Measurements from ENCODE around the gene SIPA1. TPM values are rescaled to one million over a fixed set of nuclear protein-coding genes. Genes with fewer than 3 reads are reported as not detected.

SIPA1 gene
- total RNA-seq, 1 experiment from 2014 or later = 105 TPM

GRCh38 chr11:65623177-65623576 is 14.7 kb upstream of the SIPA1 start (continued):
- no peak for TF ChIP-seq SIN3A (IDR thresholded peaks at IDR 0.05; ENCODE audit: low read depth)

- BruUV-seq (replicated peaks) = no TSS peak
- ChIA-PET POLR2A (no interaction called here), RAD21 (ENCODE audit: low non-redundant PET in 1 of 2, low total read pairs in 2 of 2, uncharacterized antibody in 2 of 2, unreplicated experiment in 2 of 2) (no interaction called here), CTCF (interaction anchor here (0.6 kb wide), 1 partner anchor 23 kb away, joined by 3 read pairs; no protein-coding TSS in a partner anchor)
- H3K4me2 ChIP-seq (ENCODE audit: low read length) = no peak overlapping the region
- no peak for ATAC-seq
- no peak for DNase-seq (ENCODE audit: low read depth, low spot score)
- H3K9me3 ChIP-seq (ENCODE audit: control insufficient read depth in 1 of 2, insufficient read depth in 1 of 2, low read depth in 1 of 2, low read length in 2 of 2) = no peaks in the 10 kb centered on the region
- H3K9ac ChIP-seq (ENCODE audit: low read length) = no peak overlapping the region
- no peak overlapping the region for H3K4me3 ChIP-seq (replicated peaks in 1 of 2; ENCODE audit: low read depth in 1 of 2, low read length in 2 of 2)
- no peaks in the 10 kb centered on the region for H4K20me1 ChIP-seq (ENCODE audit: insufficient read depth)
- H3K36me3 ChIP-seq (ENCODE audit: control insufficient read depth in 1 of 2, insufficient read depth in 2 of 2, low read length in 2 of 2) = peaks cover 17 to 19% of the 10 kb centered on the region in 2 experiments; a peak in 3 of 4 replicates
- TF ChIP-seq, protein P1, sequence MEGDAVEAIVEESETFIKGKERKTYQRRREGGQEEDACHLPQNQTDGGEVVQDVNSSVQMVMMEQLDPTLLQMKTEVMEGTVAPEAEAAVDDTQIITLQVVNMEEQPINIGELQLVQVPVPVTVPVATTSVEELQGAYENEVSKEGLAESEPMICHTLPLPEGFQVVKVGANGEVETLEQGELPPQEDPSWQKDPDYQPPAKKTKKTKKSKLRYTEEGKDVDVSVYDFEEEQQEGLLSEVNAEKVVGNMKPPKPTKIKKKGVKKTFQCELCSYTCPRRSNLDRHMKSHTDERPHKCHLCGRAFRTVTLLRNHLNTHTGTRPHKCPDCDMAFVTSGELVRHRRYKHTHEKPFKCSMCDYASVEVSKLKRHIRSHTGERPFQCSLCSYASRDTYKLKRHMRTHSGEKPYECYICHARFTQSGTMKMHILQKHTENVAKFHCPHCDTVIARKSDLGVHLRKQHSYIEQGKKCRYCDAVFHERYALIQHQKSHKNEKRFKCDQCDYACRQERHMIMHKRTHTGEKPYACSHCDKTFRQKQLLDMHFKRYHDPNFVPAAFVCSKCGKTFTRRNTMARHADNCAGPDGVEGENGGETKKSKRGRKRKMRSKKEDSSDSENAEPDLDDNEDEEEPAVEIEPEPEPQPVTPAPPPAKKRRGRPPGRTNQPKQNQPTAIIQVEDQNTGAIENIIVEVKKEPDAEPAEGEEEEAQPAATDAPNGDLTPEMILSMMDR (IDR thresholded peaks at IDR 0.05 in 2 of 3, conservative IDR thresholded peaks at IDR 0.05 in 1 of 3; ENCODE audit: borderline replicate concordance in 1 of 3, insufficient read depth in 1 of 3, low read depth in 2 of 3, low read length in 2 of 3) = no peak
- TF ChIP-seq SP1 (IDR thresholded peaks at IDR 0.05; ENCODE audit: low read depth) (no peak), FOSL1 (IDR thresholded peaks at IDR 0.05; ENCODE audit: low read depth) (no peak), SIN3A (IDR thresholded peaks at IDR 0.05; ENCODE audit: low read depth) (no peak), POLR2A (IDR thresholded peaks at IDR 0.05; ENCODE audit: borderline replicate concordance, extremely low read depth, insufficient read depth, insufficient read length) (no peak), EZH2phosphoT487 (IDR thresholded peaks at IDR 0.05; ENCODE audit: borderline replicate concordance) (no peak), ELF1 (IDR thresholded peaks at IDR 0.05; ENCODE audit: borderline replicate concordance, low read depth) (no peak), POLR2AphosphoS5 (IDR thresholded peaks at IDR 0.05; ENCODE audit: low read depth, low read length) (no peak), RAD21 (IDR thresholded peaks at IDR 0.05; ENCODE audit: low read depth) (no peak), CEBPB (IDR thresholded peaks at IDR 0.05; ENCODE audit: low read depth) (no peak), SRF (IDR thresholded peaks at IDR 0.05; ENCODE audit: low read depth) (no peak), CBX3 (IDR thresholded peaks at IDR 0.05; ENCODE audit: low read depth) (no peak)
- TF ChIP-seq, protein P2, sequence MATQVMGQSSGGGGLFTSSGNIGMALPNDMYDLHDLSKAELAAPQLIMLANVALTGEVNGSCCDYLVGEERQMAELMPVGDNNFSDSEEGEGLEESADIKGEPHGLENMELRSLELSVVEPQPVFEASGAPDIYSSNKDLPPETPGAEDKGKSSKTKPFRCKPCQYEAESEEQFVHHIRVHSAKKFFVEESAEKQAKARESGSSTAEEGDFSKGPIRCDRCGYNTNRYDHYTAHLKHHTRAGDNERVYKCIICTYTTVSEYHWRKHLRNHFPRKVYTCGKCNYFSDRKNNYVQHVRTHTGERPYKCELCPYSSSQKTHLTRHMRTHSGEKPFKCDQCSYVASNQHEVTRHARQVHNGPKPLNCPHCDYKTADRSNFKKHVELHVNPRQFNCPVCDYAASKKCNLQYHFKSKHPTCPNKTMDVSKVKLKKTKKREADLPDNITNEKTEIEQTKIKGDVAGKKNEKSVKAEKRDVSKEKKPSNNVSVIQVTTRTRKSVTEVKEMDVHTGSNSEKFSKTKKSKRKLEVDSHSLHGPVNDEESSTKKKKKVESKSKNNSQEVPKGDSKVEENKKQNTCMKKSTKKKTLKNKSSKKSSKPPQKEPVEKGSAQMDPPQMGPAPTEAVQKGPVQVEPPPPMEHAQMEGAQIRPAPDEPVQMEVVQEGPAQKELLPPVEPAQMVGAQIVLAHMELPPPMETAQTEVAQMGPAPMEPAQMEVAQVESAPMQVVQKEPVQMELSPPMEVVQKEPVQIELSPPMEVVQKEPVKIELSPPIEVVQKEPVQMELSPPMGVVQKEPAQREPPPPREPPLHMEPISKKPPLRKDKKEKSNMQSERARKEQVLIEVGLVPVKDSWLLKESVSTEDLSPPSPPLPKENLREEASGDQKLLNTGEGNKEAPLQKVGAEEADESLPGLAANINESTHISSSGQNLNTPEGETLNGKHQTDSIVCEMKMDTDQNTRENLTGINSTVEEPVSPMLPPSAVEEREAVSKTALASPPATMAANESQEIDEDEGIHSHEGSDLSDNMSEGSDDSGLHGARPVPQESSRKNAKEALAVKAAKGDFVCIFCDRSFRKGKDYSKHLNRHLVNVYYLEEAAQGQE (IDR thresholded peaks at IDR 0.05; ENCODE audit: low read depth) = no peak
- no peak overlapping the region for H2AFZ ChIP-seq (ENCODE audit: low read depth, low read length, poor library complexity, severe bottlenecking)
- H3K27ac ChIP-seq (ENCODE audit: low read depth, low read length) = no peak overlapping the region
- intact Hi-C loops (cut with micrococcal nuclease) = no loop called here
- H3K79me2 ChIP-seq (ENCODE audit: insufficient read depth, low read length) = 0 out of 2 replicates have a peak, but pooled peaks cover under 1% of the 10 kb centered on the region
- no peaks in the 10 kb centered on the region for H3K4me1 ChIP-seq (ENCODE audit: control insufficient read depth in 1 of 2, insufficient read depth in 2 of 2, low read length in 2 of 2)
- no peaks in the 10 kb centered on the region for H3K9me2 ChIP-seq (ENCODE audit: insufficient read depth)
- H3K27me3 ChIP-seq (ENCODE audit: insufficient read depth, low read length) = no peaks in the 10 kb centered on the region
Measured at GRCh38 chr11:65623852-65624616, 13.9 kb upstream of the SIPA1 start.

Measured in HCT116 (cell line).